ENCODE measurements around the gene MINDY2. TPM values are rescaled to one million over a fixed set of nuclear protein-coding genes. Genes with fewer than 3 reads are reported as not detected.

Gene MINDY2
- total RNA-seq, 1 donor, result 19.9 TPM

DNA sequence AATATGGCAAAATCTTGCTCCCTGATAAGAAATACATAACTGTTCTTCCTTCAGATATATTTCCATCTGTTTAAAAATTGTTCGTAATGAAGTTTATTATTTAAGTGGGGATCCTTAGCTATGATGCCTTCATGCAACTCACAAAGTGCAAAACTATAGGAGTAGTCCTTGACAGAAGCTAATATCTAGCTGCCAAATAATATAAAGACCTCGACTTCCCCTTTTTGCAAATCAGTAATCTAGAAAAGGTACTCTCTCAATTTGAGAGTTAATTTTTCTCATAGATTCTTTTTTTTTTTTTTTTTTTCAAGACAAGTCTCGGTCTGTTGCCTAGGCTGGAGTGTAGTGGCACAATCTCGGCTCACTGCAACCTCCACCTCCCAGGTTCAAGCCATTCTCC, 139.4 kb downstream of the MINDY2 start:
- Histone ChIP-seq H3K27me3 (ENCODE audit: insufficient read depth, low read length) (no peaks in the 10 kb centered on the region), H4K20me1 (ENCODE audit: insufficient read depth, low read length) (peaks cover 14% of the 10 kb centered on the region), H3K4me3 (ENCODE audit: insufficient read depth, low read length) (no peak overlapping the region), H3K4me2 (ENCODE audit: insufficient read depth, low read length) (no peak overlapping the region), H3K79me2 (ENCODE audit: insufficient read depth, low read length) (peaks cover 76% of the 10 kb centered on the region), H3K27ac (ENCODE audit: low read depth, low read length) (no peak overlapping the region), H3K4me1 (ENCODE audit: insufficient read depth, low read length) (peaks cover 4% of the 10 kb centered on the region), H3K36me3 (ENCODE audit: insufficient read depth, low read length) (peaks cover 44% of the 10 kb centered on the region), H3K9me3 (ENCODE audit: low read depth, low read length) (no peaks in the 10 kb centered on the region), H2AFZ (ENCODE audit: low read length) (no peak overlapping the region)
- DNase-seq (ENCODE audit: insufficient read length, low spot score, missing footprints), result no peak
- TF ChIP-seq, protein P1, sequence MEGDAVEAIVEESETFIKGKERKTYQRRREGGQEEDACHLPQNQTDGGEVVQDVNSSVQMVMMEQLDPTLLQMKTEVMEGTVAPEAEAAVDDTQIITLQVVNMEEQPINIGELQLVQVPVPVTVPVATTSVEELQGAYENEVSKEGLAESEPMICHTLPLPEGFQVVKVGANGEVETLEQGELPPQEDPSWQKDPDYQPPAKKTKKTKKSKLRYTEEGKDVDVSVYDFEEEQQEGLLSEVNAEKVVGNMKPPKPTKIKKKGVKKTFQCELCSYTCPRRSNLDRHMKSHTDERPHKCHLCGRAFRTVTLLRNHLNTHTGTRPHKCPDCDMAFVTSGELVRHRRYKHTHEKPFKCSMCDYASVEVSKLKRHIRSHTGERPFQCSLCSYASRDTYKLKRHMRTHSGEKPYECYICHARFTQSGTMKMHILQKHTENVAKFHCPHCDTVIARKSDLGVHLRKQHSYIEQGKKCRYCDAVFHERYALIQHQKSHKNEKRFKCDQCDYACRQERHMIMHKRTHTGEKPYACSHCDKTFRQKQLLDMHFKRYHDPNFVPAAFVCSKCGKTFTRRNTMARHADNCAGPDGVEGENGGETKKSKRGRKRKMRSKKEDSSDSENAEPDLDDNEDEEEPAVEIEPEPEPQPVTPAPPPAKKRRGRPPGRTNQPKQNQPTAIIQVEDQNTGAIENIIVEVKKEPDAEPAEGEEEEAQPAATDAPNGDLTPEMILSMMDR (IDR thresholded peaks at IDR 0.05; ENCODE audit: extremely low read depth, low read depth, low read length), result no peak

Small RNA genes within 50 kb of the gene (small RNA-seq; reads per million reads assigned to genes)
- not detected for gene RF00012
- not detected for gene ZNF444P1

Other genes with a start within 250 kb of the MINDY2 start
- 122 and 137 TPM in 2 replicates for gene ADAM10, start 21.6 kb upstream of the MINDY2 start, total RNA-seq
- 71.3 and 77.8 TPM in 2 replicates for gene SLTM, start 162.4 kb downstream of the MINDY2 start, total RNA-seq
- 21.4 and 27.4 TPM in 2 replicates for gene RNF111, start 216.4 kb downstream of the MINDY2 start, total RNA-seq